ENCODE measurements around the gene TRNAU1AP.
"Not testable (repeated sequence)": the region's sequence is repeated elsewhere in the genome, so short reads cannot be mapped to it uniquely, and the experiment has no call there.

The TRNAU1AP gene

DNA sequence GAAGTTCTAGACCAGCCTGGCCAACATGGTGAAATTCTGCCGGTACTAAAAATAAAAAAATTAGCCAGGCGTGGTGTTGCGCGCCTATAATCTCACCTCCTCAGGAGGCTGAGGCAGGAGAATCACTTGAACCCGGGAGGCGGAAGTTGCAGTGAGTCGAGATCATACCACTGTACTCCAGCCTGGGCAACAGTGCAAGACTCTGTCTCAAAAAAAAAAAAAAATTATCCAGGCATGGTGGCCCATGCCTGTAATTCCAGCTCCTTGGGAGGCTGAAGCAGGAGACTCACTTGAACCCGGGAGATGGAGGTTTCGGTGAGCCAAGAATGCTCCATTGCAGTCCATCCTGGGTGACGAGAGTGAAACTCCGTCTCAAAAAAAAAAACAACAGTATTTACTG, 20.7 kb downstream of the TRNAU1AP start:
- H3K4me3 ChIP-seq (ENCODE audit: insufficient read depth, low read depth, low read length): no peak overlapping the region
- H3K4me1 ChIP-seq (ENCODE audit: control insufficient read depth, insufficient read depth, low read length): no peaks in the 10 kb centered on the region
- no peaks in the 10 kb centered on the region for H3K27me3 ChIP-seq (ENCODE audit: control insufficient read depth, insufficient read depth, low read length, poor library complexity, severe bottlenecking)
- H3K27ac ChIP-seq (ENCODE audit: insufficient read depth, low read depth, low read length, poor library complexity, severe bottlenecking): no peak overlapping the region
- H3K36me3 ChIP-seq (ENCODE audit: control insufficient read depth, insufficient read depth, low read length): peaks cover 52% of the 10 kb centered on the region
- WGBS, 2 experiments: 96% methylated on average over 11 of the region's 11 CpGs
- H3K9me3 ChIP-seq (ENCODE audit: control insufficient read depth, low read length): no peaks in the 10 kb centered on the region

DNA sequence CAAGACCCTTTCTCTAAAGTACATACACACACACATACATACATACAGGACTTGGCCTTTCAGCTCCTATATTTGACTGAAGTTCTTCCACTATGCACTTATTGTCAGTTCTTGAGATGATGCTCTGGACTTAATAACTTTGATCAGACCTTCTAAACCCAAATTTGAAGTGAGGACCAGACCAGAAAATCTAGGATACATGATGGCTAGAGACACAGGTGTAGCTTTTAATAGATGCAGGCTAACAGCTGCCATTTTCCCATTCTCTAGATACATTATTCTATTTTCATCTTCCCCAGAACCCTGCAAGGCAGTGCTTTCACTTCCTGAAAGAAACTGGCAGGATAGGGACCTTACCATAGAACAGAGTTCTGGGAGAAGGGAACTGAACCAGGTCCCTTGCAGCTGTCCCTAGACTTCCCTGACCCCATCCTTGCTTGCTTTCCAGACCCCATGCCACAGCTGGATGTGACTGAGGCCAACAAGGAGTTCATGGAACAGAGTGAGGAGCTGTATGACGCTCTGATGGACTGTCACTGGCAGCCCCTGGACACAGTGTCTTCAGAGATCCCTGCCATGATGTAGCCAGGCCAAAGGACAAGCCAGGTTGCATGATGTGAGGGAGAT, 24.3 kb downstream of the TRNAU1AP start:
- Histone ChIP-seq H3K27me3 (ENCODE audit: control insufficient read depth, insufficient read depth, low read length, poor library complexity, severe bottlenecking) (peaks cover 4% of the 10 kb centered on the region), H3K4me3 (ENCODE audit: insufficient read depth, low read depth, low read length) (no peak overlapping the region), H3K4me1 (ENCODE audit: control insufficient read depth, insufficient read depth, low read length) (peaks cover 6% of the 10 kb centered on the region), H3K36me3 (ENCODE audit: control insufficient read depth, insufficient read depth, low read length) (peaks cover 50% of the 10 kb centered on the region), H3K27ac (ENCODE audit: insufficient read depth, low read depth, low read length, poor library complexity, severe bottlenecking) (no peak overlapping the region), H3K9me3 (ENCODE audit: control insufficient read depth, low read length) (no peaks in the 10 kb centered on the region)
- 83 to 98% methylated on average over 1 of the region's 1 CpG for WGBS, 2 experiments

DNA sequence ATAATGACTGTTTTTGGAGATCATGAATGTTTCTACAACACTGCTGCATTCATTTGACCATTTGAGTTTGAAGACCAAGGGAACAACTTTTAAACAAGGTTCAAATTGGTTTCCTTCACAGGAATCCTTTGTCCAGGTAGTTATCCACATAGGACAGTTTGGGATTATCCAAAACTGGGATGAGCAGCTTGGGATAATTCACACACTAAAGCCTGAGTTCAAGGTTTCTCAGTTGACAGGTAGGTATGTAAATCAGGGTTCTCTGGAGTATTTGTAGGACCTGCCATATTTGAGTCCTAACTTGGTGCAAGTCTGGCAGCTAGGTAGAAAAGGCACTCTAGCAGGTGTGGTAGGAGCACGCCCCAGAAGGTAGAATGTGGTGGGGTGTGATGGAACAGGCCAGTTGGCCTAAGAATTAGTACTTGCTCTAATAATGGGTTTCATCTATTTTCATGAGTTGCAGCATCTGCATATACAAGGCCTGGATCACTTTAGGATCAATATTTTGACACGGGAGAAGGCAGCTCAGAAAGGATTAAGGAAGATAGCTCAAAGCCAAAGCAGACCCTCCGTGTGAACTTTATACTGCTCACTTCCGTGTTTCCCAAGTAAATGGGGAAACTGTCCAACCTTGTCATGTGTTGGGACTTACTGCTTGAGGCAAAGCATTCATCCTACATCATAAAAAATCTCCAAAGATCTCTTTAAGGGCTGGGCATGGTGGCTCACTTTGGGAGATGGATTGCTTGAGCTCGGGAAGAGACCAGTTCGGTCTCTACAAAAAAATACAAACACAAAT, 25.1 kb downstream of the TRNAU1AP start:
- 95 to 96% methylated on average over 6 of the region's 6 CpGs for WGBS, 2 experiments
- peaks cover 49% of the 10 kb centered on the region for H3K36me3 ChIP-seq (ENCODE audit: control insufficient read depth, insufficient read depth, low read length)
- no peak overlapping the region for H3K4me3 ChIP-seq (ENCODE audit: insufficient read depth, low read depth, low read length)

DNA sequence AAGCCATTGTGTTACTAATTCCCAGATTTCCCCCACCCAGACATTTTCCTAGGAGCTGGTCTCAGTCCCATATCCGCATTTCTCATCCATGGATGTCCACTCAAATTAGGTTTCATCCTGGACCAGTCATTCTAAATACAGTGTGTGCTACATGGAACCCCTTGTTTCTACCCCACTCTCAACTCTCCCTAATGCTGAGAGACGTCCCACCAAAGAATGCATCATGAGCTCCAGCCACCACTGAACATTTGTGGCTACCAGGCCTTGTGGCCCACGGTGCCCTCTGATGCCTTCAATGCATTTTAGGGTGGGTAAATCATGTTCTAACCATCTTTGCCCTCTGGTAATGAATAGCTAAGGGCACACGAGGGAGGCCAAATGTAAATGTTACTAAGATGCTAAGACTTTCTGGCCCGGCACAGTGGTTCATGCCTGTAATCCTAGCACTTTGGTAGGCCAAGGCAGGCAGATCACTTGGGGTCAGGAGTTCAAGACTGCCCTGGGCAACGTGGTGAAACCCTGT, 25.9 kb downstream of the TRNAU1AP start:
- Histone ChIP-seq H3K4me3 (ENCODE audit: insufficient read depth, low read depth, low read length) (no peak overlapping the region), H3K9me3 (ENCODE audit: control insufficient read depth, low read length) (no peaks in the 10 kb centered on the region), H3K36me3 (ENCODE audit: control insufficient read depth, insufficient read depth, low read length) (peaks cover 41% of the 10 kb centered on the region), H3K27me3 (ENCODE audit: control insufficient read depth, insufficient read depth, low read length, poor library complexity, severe bottlenecking) (peaks cover 14% of the 10 kb centered on the region), H3K4me1 (ENCODE audit: control insufficient read depth, insufficient read depth, low read length) (peaks cover 6% of the 10 kb centered on the region), H3K27ac (ENCODE audit: insufficient read depth, low read depth, low read length, poor library complexity, severe bottlenecking) (peak overlapping the region; percentile 9)
- 92 to 95% methylated on average over 6 of the region's 6 CpGs for WGBS, 2 experiments

More for the DNA sequence above, 25.1 kb downstream of the TRNAU1AP start:
- Histone ChIP-seq H3K27ac (ENCODE audit: insufficient read depth, low read depth, low read length, poor library complexity, severe bottlenecking) (no peak overlapping the region), H3K4me1 (ENCODE audit: control insufficient read depth, insufficient read depth, low read length) (peaks cover 6% of the 10 kb centered on the region), H3K9me3 (ENCODE audit: control insufficient read depth, low read length) (no peaks in the 10 kb centered on the region), H3K27me3 (ENCODE audit: control insufficient read depth, insufficient read depth, low read length, poor library complexity, severe bottlenecking) (peaks cover 11% of the 10 kb centered on the region)

DNA sequence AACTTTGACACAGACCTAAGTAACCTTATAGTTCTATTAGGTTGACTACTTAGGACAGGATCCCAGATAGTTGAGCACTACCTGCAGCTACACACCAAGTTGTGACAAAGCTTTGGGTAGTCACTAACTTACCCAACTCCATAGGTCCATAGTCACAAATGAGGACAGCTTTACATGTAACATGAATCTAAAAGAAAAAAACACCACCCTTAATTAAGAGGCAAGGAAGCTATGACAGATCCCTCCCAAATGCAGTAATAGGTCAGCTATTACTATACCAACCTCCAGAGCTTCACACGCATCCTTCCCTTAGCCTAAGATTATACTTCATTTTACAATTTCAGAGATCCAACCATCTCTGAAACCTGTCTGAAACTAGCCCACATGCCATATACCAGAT, 26.5 kb downstream of the TRNAU1AP start:
- 94 to 95% methylated on average over 1 of the region's 1 CpG for WGBS, 2 experiments
- peaks cover 37% of the 10 kb centered on the region for H3K36me3 ChIP-seq (ENCODE audit: control insufficient read depth, insufficient read depth, low read length)
- H3K27ac ChIP-seq (ENCODE audit: insufficient read depth, low read depth, low read length, poor library complexity, severe bottlenecking): peak overlapping the region; percentile 9
- no peak overlapping the region for H3K4me3 ChIP-seq (ENCODE audit: insufficient read depth, low read depth, low read length)
- peaks cover 14% of the 10 kb centered on the region for H3K27me3 ChIP-seq (ENCODE audit: control insufficient read depth, insufficient read depth, low read length, poor library complexity, severe bottlenecking)
- peaks cover 6% of the 10 kb centered on the region for H3K4me1 ChIP-seq (ENCODE audit: control insufficient read depth, insufficient read depth, low read length)
- no peaks in the 10 kb centered on the region for H3K9me3 ChIP-seq (ENCODE audit: control insufficient read depth, low read length)

DNA sequence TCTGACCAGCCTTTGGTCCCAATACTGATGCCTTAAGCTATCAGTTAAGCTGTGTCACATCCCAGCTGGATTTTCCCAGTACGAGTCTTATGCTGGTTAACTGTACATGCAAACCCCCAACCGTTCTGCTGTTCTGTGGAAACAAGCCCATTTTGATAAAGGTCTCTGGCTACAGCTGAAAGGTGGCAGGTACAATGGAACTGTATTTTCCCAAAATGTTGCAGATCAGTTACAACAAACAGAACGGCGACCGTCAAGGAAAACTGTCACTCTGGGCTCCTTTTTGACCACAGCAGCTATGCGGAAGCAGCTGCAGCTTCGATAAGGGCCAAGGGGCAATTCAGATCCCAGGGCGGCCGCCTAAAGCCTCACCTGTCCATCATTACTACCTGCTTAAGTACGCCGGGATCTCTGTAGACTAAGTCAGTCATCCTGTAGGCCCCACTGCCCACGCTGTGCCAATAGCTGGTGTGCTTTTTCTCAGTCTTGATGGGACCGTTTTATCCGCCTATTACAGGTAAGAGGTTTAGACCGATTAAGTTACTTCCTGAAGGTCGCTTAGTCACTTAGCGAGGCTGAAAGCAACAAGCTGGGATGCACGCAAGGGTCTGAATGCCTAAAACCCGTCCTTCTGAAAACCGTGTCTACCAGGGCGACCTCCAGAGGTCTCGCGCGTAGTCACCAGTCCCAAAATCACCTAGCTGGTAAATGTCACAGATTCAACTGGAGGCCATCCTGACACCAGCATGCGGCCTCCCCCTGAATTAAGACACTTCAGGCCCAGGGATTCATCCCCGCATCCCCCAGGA, 28.0 kb downstream of the TRNAU1AP start:
- no peak overlapping the region for H3K27ac ChIP-seq (ENCODE audit: insufficient read depth, low read depth, low read length, poor library complexity, severe bottlenecking)
- no peaks in the 10 kb centered on the region for H3K9me3 ChIP-seq (ENCODE audit: control insufficient read depth, low read length)
- H3K27me3 ChIP-seq (ENCODE audit: control insufficient read depth, insufficient read depth, low read length, poor library complexity, severe bottlenecking): peaks cover 14% of the 10 kb centered on the region
- H3K36me3 ChIP-seq (ENCODE audit: control insufficient read depth, insufficient read depth, low read length): peaks cover 29% of the 10 kb centered on the region
- WGBS, 2 experiments: 4% methylated on average over 26 of the region's 26 CpGs
- peaks cover 6% of the 10 kb centered on the region for H3K4me1 ChIP-seq (ENCODE audit: control insufficient read depth, insufficient read depth, low read length)
- H3K4me3 ChIP-seq (ENCODE audit: insufficient read depth, low read depth, low read length): peak overlapping the region; percentile 72

DNA sequence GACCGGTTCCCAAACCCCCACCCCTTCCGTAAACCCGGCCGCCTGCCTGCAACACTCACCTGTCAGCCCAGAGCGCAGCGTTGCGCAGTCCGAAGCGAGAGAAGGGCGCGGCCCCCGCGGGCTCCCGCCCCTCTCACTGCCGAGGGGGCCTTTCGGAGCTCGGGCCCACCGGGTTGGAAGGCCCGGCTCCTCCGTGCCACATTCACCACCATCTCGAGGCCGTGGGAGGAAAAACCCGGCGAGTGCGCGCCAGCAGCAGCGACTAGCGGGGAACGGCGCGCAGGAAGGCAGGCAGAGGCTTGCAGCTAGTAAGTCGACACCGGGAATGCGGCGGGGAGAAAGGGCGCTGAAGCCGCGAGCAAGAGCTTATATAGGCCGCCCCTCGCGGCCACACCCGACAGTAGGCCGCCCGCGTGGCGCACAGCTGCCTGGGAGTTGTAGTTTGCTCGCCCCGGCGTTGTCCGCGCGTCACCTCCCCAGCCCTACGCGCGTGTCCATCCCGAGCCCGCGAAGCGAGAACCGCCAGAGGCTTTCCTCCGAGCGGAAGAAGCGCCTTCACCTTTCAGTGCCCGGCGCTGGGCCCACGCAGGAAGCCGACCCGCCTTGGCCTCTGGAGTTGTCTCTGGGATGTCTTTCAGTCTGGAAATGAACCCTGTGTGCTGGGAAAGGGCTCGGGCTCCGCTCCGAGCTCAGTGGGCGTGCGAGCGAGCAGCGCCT, 28.8 kb downstream of the TRNAU1AP start:
- WGBS, 2 experiments: 1% methylated on average over 75 of the region's 75 CpGs
- peak overlapping the region; percentile 72 for H3K4me3 ChIP-seq (ENCODE audit: insufficient read depth, low read depth, low read length)
- H3K4me1 ChIP-seq (ENCODE audit: control insufficient read depth, insufficient read depth, low read length): peaks cover 6% of the 10 kb centered on the region
- H3K9me3 ChIP-seq (ENCODE audit: control insufficient read depth, low read length): no peaks in the 10 kb centered on the region
- peaks cover 14% of the 10 kb centered on the region for H3K27me3 ChIP-seq (ENCODE audit: control insufficient read depth, insufficient read depth, low read length, poor library complexity, severe bottlenecking)
- peaks cover 29% of the 10 kb centered on the region for H3K36me3 ChIP-seq (ENCODE audit: control insufficient read depth, insufficient read depth, low read length)
- peak overlapping the region; percentile 44 for H3K27ac ChIP-seq (ENCODE audit: insufficient read depth, low read depth, low read length, poor library complexity, severe bottlenecking)

DNA sequence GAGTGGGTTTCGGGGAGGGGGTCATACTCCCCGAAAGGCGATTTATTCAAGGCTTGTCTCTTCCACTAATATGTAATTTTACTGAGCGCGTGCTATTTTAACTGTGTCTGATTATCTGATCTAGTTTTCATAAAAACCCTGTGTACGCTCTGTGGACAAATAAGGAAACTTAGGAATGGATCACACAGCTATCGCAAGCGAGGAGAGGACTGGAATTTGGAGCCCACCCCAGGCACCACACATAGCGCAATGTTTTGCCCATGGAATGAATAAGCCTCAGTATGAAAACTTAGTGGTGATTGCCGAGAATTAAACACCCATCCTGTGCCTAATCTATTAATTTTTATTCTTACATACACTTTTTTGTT, 29.3 kb downstream of the TRNAU1AP start:
- Histone ChIP-seq H3K36me3 (ENCODE audit: control insufficient read depth, insufficient read depth, low read length) (peaks cover 24% of the 10 kb centered on the region), H3K27ac (ENCODE audit: insufficient read depth, low read depth, low read length, poor library complexity, severe bottlenecking) (no peak overlapping the region), H3K4me1 (ENCODE audit: control insufficient read depth, insufficient read depth, low read length) (peaks cover 6% of the 10 kb centered on the region), H3K4me3 (ENCODE audit: insufficient read depth, low read depth, low read length) (peak overlapping the region; percentile 72), H3K27me3 (ENCODE audit: control insufficient read depth, insufficient read depth, low read length, poor library complexity, severe bottlenecking) (peaks cover 14% of the 10 kb centered on the region), H3K9me3 (ENCODE audit: control insufficient read depth, low read length) (no peaks in the 10 kb centered on the region)
- 37 to 41% methylated on average over 10 of the region's 10 CpGs for WGBS, 2 experiments

DNA sequence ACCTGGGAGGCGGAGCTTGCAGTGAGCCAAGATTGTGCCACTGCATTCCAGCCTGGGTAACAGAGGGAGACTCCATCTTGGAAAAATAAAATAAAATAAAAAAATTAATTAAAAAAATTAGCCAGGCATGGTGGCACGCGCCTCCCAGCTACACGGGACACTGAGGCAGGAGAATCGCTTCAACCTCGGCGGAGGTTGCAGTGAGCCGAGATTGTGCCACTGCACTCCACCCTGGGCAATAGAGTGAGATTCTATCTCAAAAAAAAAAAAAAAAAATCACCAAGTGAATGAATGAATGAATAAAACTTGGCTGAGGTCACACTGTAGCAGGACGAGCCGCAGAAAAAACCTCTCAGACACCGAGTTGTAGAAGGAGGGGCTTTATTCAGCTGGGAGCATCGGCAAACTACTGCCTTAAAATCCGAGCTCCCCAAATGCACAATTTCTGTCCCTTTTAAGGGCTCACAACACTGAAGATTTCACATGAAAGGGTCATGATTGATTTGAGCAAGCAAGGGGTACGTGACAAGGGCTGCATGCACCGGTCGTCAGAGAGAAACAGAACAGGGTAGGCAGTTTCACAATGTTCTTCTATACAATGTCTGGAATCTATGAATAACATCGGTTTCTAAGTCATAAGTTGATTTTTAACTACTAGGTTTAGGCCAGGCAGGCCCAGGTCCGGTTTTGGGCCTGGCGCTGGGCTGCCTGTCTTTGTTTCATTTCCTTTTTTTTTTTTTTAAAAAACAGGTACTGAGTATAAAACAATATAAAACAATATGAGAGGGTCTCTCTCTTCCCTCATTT, 33.9 kb downstream of the TRNAU1AP start:
- not testable (repeated sequence) for H3K9me3 ChIP-seq (ENCODE audit: control insufficient read depth, low read length); H3K4me3 ChIP-seq (ENCODE audit: insufficient read depth, low read depth, low read length); H3K36me3 ChIP-seq (ENCODE audit: control insufficient read depth, insufficient read depth, low read length); H3K4me1 ChIP-seq (ENCODE audit: control insufficient read depth, insufficient read depth, low read length); H3K27ac ChIP-seq (ENCODE audit: insufficient read depth, low read depth, low read length, poor library complexity, severe bottlenecking)
- H3K27me3 ChIP-seq (ENCODE audit: control insufficient read depth, insufficient read depth, low read length, poor library complexity, severe bottlenecking): peaks cover 18% of the 10 kb centered on the region
- WGBS, 2 experiments: 92 to 94% methylated on average over 17 to 18 of the region's 19 CpGs

All from ectodermal cell (in vitro differentiated cells).